GM18498 (cell line): ENCODE results near the gene MAP4K4.

ENCODE experiments used
- ATAC-seq: cut with Tn5 transposase; IDR thresholded peaks from one replicate; pipeline ENCODE4 v1.9.1; 2021; ENCODE audit warnings: mild to moderate bottlenecking, moderate library complexity; ENCODE audit not compliant: unreplicated experiment

The MAP4K4 gene

DNA sequence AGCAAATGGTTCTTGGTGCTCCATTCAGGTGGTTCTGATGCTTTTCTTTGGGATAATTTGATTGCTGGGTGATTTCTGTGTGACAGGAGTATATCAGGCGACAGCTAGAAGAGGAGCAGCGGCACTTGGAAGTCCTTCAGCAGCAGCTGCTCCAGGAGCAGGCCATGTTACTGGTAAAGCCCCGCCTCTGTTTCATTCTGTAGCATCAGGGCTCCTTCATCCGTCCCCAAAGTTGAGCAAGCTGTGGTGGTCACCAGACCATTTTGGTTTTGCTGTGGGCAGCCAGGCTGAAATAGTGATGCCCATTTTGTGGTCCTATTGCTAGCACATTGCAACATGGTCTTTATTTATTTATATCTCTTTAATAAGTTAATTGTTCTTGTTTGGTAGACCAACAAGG, 161.4 kb downstream of the MAP4K4 start:
- no peak for ATAC-seq

DNA sequence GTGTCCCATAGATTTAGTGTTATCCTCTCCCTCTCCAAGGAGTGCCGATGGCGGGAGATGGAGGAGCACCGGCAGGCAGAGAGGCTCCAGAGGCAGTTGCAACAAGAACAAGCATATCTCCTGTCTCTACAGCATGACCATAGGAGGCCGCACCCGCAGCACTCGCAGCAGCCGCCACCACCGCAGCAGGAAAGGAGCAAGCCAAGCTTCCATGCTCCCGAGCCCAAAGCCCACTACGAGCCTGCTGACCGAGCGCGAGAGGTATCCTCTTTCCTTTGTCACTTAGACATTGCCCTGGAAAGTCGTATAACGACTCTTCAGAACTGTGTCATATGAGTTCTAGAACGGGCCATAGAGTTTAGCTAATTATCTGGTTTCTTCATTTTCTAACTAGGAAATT, 162.1 kb downstream of the MAP4K4 start:
- ATAC-seq, result no peak

GRCh38 chr2:101860157-101860556, 162.7 kb downstream of the MAP4K4 start:
- ATAC-seq, result no peak

DNA sequence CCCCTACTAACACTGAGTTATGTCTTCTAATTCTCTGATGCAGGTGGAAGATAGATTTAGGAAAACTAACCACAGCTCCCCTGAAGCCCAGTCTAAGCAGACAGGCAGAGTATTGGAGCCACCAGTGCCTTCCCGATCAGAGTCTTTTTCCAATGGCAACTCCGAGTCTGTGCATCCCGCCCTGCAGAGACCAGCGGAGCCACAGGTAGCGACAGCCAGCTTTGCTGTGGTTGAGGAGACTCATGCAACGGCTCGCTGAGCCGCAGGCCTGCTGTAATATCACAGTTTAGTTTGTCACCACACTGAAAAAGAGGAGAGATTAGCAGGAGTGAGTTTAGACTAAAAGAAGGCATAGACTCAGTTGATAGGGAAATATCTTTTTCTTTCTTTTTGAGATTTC, 163.3 kb downstream of the MAP4K4 start:
- no peak for ATAC-seq

GRCh38 chr2:101861382-101861781, 163.9 kb downstream of the MAP4K4 start:
- ATAC-seq, result no peak

DNA sequence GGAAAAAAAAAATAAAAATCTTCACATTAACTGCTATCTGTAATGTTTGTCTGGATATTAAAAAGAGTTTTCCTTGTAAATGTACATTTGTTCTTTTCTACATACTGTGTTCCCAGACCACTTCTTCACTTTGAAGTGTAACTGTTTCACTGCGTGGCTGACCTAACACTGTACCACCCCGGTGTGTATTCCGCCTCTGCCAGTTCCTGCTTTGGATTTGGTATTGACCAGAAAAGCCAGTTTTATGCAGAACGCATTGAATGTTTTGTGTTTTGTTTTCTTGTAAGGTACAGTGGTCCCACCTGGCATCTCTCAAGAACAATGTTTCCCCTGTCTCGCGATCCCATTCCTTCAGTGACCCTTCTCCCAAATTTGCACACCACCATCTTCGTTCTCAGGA, 166.0 kb downstream of the MAP4K4 start:
- ATAC-seq, result no peak

GRCh38 chr2:101864426-101864825, 166.9 kb downstream of the MAP4K4 start:
- no peak for ATAC-seq

DNA sequence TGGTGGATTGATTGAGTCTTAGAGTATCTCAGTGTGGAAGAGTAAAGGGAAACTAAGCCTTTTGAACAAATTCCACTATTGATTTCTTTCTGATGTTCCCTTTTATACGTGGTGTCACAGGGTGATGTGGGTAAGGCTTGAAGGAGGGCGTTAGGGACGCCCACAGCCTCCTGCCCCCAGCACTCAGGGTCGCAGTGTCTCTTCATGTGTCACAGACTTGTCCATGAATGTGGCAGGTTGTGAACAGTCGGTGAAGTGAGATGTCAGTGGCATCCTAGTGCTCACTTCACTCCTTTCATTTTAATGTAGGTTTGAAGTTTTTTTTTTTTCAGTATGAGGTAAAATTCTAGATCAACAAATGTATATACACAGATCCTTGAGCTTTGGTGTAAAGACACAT, 171.0 kb downstream of the MAP4K4 start:
- ATAC-seq, result no peak

DNA sequence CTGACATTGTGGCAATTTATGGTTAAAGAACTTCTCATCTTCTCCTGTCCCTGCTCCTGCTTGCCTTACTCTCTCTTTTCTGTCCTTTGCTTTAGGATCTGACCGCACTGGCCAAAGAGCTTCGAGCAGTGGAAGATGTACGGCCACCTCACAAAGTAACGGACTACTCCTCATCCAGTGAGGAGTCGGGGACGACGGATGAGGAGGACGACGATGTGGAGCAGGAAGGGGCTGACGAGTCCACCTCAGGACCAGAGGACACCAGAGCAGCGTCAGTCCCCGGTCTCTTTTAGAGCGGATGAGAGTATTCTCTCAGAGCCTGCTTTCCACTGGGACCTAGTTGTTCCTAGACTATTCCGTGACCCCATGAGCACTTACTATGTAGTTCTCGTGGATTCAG, 172.0 kb downstream of the MAP4K4 start:
- ATAC-seq, result no peak

DNA sequence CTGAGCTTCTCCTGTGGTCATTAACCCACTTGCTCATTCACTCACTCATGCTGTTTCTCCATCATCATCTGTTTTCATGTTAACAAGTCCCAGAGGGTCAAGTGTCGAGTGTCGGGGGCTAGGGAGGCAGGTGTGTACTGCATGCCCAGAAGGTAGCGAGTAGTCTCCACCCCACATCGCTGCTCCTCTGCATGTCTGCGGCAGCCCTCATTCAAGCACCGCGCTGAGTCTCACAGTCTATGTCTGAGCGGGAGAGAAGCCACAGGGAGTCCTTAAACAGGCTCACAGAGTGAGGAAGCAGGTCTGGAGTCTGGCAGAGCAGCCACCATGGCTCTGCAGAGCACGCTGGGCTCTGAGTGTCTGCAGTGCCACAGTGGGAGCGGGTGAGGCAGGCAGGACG, 172.9 kb downstream of the MAP4K4 start:
- ATAC-seq, result no peak

DNA sequence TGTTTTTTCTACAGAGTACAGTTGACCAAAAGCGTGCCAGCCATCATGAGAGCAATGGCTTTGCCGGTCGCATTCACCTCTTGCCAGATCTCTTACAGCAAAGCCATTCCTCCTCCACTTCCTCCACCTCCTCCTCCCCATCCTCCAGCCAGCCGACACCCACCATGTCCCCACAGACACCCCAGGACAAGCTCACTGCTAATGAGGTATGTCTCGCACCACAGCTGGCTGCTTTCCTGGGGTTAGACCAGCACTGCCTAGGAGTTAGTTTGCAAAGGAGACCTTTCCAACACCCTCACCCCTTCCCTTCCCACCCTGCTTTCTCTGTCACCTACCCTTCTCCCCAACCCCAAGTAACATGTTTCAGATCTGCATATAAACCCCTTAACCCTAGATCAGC, 174.0 kb downstream of the MAP4K4 start:
- no peak for ATAC-seq

- ATAC-seq, result no peak
Observed at GRCh38 chr2:101872480-101872879, 175.0 kb downstream of the MAP4K4 start.

DNA sequence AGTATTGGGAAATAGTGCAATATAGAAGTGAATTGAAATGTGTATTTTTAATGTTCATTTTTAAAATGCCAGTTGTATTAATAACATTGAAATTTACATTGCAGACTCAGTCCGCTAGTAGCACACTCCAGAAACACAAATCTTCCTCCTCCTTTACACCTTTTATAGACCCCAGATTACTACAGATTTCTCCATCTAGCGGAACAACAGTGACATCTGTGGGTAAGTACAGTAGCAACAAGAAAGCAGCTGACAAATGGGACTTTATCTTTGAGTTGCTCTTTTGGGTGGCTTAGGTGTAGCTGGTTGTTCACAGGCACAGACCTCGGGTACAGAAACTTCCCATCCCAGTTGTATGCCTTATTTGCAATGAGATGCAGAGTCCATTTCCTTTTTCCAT, 176.0 kb downstream of the MAP4K4 start:
- no peak for ATAC-seq

- no peak for ATAC-seq
Observed at GRCh38 chr2:101874069-101874468, 176.6 kb downstream of the MAP4K4 start.

- ATAC-seq, result no peak
Observed at GRCh38 chr2:101879466-101879865, 182.0 kb downstream of the MAP4K4 start.

DNA sequence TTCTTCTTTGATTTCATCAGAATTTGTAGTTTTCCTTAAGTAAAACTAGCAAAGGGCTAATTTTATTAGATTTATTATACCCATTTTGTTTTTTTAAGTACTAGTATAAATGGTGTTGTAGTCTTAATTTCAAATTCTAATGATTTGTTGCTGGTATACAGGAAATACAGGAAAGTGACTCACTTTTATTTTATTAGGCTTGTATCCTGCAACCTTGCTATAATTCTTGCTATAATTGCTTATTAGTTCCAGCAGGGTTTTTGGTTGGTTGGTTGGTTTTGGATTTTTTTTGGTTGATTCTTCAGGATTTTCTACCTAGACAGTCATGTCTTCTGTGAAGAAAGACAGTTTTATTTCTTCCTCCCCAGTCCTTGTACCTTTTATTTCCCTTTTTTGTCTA, 183.6 kb downstream of the MAP4K4 start:
- no peak for ATAC-seq

DNA sequence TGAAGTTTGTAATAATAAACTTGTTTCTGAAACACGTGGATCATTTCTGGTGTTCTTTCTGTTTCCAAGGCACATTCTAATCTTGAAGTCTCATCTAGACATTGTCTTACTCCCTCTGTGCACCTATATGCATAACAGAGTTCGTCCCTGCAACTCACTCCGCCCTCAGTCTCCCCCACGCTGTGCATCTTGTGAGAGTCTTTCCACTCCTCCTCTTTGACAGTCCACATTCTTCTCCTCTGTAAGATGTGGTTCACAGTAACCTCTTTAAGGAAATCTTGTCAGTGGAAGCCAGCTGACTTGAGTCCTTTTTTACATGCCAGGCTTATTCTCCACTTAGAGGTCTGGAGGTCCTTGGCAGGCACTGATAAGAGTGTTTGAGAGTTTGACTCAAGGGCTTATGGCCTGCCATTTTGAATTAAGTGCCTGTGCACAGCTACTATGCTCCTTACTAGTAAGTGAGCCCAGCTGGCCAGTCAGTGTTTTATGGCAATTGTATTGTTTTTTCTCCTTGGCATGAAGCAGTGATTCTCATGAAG, 185.3 kb downstream of the MAP4K4 start:
- ATAC-seq, result no peak

DNA sequence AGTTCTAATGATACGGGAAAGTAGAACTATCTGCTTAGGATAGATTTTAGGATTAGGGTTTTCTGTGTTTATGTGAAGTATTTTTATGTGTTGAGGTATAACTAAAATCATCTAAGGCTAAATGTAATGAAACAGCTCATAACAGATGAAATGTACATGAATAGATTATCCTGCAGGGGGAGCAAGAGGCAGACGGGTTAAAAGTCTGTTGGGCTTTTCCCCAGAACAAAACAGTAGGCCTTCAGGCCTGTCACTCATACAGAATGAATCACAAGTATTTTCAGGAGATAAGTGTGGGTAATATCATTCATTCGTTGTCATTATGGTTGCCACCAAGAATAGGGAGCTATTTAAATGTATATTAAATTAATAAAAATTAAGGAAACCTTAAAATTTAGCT, 186.4 kb downstream of the MAP4K4 start:
- ATAC-seq, result no peak

DNA sequence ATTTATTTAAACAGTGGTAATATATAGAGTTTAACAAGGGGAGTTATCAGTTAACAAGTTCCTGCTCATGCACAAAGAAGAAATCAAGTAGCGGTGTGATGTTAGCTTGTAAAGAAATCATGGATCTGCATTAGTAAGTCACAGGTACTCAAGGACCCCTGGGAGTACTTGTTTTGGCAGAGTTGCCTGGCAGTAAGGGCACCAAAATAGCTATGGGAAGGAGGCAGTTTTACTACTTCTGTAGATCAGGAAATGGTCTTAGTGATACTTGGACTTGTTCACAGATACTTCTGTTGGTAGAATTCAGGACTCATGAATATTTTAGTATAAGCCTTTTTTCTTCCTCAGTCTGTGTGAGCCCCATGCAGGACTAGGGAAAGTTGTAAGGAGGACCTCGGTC, 186.9 kb downstream of the MAP4K4 start:
- ATAC-seq, result no peak

GRCh38 chr2:101887328-101887727, 189.8 kb downstream of the MAP4K4 start:
- ATAC-seq, result no peak

DNA sequence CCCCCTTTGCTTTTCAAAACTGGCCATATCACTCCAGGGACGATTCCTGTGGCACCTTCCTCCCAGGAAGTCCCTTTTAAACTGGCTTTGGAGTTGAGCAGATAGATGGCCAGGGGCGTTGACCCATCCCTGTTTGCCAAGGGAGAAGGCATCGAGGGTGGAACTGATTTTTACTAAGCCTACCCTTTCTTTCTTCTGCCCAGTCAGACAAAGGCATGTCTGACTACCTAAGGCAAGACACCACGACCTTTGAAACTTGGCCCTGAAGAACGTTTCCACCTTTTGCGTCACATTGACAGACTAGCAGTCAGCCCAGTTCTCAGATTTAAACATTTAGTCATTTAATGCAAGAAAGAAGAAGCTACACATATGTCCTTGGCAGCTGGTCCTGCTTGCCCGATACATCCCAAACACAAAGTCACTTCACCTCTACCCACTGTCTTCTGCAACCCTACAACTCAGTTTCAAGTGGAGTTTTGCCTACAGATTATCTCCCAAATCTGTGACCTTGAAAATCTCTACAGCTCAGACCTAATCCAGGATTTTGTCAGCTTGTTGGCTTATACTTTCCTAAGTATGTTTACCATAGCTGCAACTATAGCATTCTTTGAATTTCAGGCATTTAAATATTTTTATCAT, 192.1 kb downstream of the MAP4K4 start:
- ATAC-seq, result no peak

GRCh38 chr2:101892377-101892776, 194.9 kb downstream of the MAP4K4 start:
- no peak for ATAC-seq

DNA sequence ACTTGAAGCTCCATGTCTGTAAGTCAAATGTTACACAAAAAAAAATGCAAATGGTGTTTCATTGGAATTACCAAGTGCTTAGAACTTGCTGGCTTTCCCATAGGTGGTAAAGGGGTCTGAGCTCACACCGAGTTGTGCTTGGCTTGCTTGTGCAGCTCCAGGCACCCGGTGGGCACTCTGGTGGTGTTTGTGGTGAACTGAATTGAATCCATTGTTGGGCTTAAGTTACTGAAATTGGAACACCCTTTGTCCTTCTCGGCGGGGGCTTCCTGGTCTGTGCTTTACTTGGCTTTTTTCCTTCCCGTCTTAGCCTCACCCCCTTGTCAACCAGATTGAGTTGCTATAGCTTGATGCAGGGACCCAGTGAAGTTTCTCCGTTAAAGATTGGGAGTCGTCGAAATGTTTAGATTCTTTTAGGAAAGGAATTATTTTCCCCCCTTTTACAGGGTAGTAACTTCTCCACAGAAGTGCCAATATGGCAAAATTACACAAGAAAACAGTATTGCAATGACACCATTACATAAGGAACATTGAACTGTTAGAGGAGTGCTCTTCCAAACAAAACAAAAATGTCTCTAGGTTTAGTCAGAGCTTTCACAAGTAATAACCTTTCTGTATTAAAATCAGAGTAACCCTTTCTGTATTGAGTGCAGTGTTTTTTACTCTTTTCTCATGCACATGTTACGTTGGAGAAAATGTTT, 196.3 kb downstream of the MAP4K4 start:
- ATAC-seq, result no peak
